C4-2B (cell line): ENCODE data around the gene AMPH.

ENCODE experiments used
- ZFX ChIP-seq: fragments of 450-650 bp; IDR thresholded peaks from 2 replicates; pipeline ENCODE4 v1.6.1; 2017
- TF ChIP-seq, protein P1 (sequence below): fragments of 450-650 bp; conservative IDR thresholded peaks from 2 replicates; pipeline ENCODE4 v1.5.1; 2017; ENCODE audit warnings: mild to moderate bottlenecking

- TF ChIP-seq, protein P1, sequence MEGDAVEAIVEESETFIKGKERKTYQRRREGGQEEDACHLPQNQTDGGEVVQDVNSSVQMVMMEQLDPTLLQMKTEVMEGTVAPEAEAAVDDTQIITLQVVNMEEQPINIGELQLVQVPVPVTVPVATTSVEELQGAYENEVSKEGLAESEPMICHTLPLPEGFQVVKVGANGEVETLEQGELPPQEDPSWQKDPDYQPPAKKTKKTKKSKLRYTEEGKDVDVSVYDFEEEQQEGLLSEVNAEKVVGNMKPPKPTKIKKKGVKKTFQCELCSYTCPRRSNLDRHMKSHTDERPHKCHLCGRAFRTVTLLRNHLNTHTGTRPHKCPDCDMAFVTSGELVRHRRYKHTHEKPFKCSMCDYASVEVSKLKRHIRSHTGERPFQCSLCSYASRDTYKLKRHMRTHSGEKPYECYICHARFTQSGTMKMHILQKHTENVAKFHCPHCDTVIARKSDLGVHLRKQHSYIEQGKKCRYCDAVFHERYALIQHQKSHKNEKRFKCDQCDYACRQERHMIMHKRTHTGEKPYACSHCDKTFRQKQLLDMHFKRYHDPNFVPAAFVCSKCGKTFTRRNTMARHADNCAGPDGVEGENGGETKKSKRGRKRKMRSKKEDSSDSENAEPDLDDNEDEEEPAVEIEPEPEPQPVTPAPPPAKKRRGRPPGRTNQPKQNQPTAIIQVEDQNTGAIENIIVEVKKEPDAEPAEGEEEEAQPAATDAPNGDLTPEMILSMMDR = no peak
- TF ChIP-seq ZFX = no peak
These were observed 263.8 kb downstream of the AMPH start for GRCh38 chr7:38367301-38367890.
